Measurements from ENCODE around the gene ACVR1. TPM values are rescaled to one million over a fixed set of nuclear protein-coding genes. Genes with fewer than 3 reads are reported as not detected.

ACVR1 gene
- total RNA-seq, 1 donor from 2014 or later: 5.5 TPM

DNA sequence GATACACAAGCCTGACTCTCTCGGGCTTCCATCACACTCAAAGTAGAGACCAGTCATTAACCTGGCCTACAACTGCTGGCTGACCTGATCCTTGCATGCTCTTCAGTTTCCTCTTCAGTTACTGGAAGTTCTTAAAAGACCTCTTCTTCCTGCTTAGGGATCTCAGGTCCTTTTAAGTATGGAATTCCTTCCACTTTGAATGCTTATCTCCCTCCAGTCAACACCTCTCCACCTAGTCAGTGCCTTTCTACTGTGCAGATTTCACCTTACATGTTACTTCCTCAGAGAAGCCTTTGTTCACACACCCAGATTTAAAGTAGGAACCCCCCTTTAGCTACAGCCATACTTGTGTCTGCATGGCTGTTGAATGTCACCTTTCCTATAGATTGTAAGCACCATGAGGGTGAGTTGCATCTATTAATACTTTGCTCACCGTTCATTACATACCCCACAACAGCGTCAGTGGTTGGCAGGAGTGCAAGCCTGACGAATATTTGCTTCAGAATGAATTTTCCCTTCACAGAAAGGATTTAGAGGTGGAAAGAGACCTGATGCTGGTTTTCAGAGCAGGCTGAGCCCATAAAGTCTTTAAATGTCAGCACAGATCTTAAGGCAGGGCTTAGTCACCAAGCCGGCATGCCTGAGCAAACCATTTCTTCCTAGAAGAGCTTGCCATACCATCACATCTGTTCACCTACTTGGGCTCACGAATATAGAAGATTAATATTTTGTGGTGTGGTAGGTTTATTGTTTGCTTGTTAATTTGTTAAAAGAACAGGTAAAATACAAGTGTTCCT is 90.1 kb downstream of the ACVR1 start:
- TF ChIP-seq, protein P1, sequence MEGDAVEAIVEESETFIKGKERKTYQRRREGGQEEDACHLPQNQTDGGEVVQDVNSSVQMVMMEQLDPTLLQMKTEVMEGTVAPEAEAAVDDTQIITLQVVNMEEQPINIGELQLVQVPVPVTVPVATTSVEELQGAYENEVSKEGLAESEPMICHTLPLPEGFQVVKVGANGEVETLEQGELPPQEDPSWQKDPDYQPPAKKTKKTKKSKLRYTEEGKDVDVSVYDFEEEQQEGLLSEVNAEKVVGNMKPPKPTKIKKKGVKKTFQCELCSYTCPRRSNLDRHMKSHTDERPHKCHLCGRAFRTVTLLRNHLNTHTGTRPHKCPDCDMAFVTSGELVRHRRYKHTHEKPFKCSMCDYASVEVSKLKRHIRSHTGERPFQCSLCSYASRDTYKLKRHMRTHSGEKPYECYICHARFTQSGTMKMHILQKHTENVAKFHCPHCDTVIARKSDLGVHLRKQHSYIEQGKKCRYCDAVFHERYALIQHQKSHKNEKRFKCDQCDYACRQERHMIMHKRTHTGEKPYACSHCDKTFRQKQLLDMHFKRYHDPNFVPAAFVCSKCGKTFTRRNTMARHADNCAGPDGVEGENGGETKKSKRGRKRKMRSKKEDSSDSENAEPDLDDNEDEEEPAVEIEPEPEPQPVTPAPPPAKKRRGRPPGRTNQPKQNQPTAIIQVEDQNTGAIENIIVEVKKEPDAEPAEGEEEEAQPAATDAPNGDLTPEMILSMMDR (conservative IDR thresholded peaks at IDR 0.05; ENCODE audit: low read depth, low read length): no peak
- DNase-seq (ENCODE audit: low read depth): no peak
- no peak overlapping the region for H3K4me3 ChIP-seq (ENCODE audit: low read depth, low read length)

DNA sequence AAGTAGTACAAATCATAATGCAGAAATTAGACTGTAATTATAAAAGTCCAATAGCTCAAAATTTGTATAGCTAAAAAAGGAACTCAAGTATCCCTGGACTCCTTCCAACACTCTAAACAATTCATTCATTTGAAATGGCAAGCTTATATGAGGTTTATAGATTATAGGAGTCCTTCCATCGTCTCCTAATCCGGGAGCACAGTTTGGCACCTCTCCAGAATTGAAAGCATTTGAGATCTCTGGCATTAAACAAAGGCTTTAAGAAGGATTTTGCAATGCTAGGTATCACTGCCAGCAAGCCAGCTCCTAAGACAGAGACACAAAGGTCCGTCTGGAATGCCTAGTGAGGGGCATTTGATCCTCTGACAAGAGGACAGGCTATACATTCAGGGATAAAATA is 90.9 kb downstream of the ACVR1 start:
- H3K4me3 ChIP-seq (ENCODE audit: low read depth, low read length): peak overlapping the region; percentile 43
- no peak for DNase-seq (ENCODE audit: low read depth)
- TF ChIP-seq, protein P1 (conservative IDR thresholded peaks at IDR 0.05; ENCODE audit: low read depth, low read length): no peak

DNA sequence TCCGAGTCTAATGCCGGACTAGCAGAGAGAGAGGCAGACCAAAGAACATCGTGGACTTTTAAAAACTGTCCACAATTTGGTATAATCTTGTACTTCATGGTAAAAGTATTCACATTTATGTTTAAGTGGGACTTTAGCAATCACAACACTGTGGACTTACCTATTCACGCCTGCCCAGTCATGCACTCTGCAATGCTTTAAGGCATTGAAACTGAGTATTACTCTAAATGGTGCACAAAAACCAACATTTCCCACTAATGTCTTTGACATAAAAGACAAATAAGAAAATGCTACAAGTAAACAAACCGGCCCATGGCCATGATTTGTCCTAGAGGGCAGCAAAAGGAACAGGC is 91.3 kb downstream of the ACVR1 start:
- TF ChIP-seq, protein P1 (conservative IDR thresholded peaks at IDR 0.05; ENCODE audit: low read depth, low read length): no peak
- H3K4me3 ChIP-seq (ENCODE audit: low read depth, low read length): peak overlapping the region; percentile 43
- no peak for DNase-seq (ENCODE audit: low read depth)

DNA sequence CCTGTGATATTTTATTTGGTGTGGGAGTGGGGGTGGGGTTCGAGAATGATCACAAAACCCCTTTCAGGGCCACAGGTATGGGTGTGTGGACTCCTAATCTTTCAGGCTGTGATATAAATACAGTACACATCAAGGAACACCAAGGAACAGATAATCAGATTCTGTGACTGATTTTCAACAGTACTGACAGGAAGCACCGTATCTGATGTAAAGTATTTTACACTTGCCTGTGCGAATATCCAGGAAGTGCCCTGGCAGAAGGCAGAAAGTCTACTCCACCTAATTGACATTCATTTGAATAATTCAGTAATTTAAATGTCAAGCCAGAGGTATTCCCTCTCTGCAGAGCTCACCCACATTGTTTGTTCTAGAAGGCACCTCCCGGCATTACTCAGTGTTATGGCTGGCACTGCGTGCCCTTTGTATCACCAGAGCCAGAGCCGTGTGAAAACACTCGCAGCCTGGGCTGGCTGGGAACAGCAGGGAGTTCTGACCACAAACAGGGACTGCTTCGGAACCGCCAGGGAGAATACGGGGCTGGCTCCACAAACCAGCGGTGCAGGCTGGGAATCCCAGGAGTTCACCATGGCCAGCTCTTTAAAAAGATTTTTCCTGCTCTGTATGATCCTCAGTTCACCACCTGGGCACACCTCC is 91.8 kb downstream of the ACVR1 start:
- TF ChIP-seq, protein P1 (conservative IDR thresholded peaks at IDR 0.05; ENCODE audit: low read depth, low read length): no peak
- peak; percentile 70 for DNase-seq (ENCODE audit: low read depth)
- H3K4me3 ChIP-seq (ENCODE audit: low read depth, low read length): peak overlapping the region; percentile 43

DNA sequence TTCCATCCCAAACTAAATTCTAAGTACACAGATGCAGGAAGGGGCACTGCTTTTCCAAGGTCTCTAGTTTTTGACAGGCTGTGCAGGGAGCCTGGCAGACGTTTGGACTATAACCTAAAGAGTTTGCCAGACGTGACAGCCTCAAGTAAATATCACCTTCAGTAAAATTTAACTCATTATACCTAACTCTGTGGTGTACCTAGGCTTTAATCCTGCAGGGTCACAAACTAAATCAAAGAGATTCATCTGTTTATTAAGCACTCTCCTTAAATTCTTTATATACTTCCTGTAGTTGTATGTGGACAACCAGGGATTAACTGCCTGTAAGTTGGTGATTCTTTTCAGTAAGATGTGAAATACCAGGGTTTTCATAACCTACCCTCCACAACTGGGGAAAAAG is 92.9 kb downstream of the ACVR1 start:
- H3K4me3 ChIP-seq (ENCODE audit: low read depth, low read length): no peak overlapping the region
- DNase-seq (ENCODE audit: low read depth): no peak
- TF ChIP-seq, protein P1 (conservative IDR thresholded peaks at IDR 0.05; ENCODE audit: low read depth, low read length): no peak

DNA sequence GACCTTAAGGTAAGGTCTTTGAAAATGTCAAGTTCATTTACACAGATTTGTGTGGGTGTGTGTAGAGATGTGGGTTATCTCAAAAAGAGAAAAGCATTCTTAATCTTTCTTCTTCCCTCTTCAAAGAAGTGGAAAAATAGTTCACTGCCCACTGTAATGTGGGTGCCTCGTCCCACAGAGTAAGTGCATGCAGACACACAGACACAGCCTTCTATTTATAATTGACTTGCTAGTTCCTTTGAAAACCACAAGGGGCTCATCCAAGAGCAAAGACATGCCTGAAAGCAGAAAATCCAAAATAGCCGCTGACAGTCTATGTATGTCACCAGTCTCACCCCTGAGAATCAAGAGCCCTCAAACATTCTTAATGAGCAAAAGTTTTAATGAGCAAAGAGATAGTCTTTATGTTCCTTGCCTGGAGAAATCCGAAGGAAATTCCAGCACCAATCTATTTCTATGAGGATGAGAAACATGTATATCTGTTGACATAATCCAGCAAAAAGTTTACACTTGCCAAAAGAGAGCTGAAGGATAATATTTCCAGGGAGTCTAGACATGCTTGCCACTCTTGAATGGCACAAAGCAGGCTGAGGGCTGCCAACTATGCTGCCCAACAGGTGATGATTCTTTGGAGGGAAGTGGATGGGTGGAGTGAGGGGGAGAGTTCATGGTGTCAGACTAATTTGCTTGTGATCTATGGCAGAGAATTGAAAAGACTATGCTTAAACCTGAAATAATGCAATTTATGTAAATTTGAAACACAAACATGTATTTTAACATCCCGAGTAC is 93.9 kb downstream of the ACVR1 start:
- H3K4me3 ChIP-seq (ENCODE audit: low read depth, low read length): no peak overlapping the region
- DNase-seq (ENCODE audit: low read depth): no peak
- TF ChIP-seq, protein P1 (conservative IDR thresholded peaks at IDR 0.05; ENCODE audit: low read depth, low read length): peak; percentile 53

Measured in epithelial cell of proximal tubule (primary cell).